DMS 273 (cell line): Measurements from ENCODE around the gene GFER.
"Not testable (repeated sequence)": the region's sequence is repeated elsewhere in the genome, so short reads cannot be mapped to it uniquely, and the experiment has no call there.

Experiments used
- DNase-seq: peaks from one replicate; lab custom pipeline; 2025; ENCODE audit not compliant: unreplicated experiment; lab: John Stamatoyannopoulos, UW

Gene GFER

DNA sequence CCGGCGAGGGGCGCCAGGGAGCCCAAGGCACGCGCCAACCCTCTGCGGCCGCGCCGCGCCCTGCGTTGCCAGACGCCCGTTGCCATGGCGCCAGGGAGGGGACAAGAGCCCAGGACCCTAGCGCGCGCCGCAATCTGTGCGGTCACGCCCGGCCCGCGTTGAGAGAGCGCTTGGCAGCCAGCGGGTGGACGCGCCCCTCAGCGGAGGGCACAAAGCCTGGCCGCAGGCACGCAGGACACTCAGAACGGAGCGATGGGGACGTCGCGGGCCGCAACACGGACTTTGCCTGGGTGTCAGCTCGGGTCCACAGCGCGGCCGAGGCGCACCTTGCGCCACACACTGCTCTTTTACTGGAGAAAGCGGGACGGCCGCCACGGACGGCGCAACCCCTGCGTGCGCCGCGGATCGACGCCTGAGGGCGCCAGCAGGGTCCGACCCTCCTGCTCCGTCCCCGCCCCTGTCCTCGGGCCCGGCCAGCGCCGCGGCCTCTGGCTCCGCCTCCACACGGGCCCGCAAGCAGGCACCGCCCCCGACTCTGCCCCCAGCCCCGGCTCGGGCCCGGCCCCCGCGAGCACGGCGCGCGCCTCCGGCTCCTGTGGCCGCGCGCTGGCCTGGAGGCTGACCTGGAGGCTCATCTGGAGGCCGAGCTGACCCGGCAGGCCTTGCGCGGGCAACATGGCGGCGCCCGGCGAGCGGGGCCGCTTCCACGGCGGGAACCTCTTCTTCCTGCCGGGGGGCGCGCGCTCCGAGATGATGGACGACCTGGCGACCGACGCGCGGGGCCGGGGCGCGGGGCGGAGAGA is at the start of gene GFER:
Gene GFER, plus strand, starts transcription at position 650 of the 803 bp plus-strand sequence. Its CDS starts 26 bp downstream, at position 676.
- DNase-seq = peak; percentile 97

DNA sequence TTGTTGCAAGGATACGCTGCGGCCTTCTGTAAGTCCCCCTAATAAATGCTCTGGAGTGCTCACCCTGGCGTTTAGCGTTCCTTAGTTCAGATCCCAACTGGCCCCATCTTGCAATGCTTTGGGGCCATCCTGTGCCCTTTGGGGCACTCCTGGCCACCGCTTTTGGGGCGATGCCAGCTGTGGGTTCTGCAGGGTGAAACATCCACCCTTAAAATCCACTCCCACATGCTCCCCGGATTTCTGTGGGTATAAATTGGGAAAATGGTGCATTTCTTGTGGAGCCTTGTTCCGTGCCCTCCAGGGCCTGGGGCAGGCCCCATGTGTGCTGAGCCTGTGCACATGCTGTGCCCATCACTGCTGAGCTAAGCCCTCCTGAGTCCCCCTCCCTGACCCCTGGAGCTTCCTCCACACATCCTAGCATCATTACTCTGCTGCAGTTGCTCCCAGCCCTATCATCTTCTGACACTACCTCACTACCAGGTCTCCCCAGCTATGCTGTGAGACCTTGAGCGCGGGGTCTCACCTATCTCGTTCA is 47.0 kb upstream of the GFER start:
- DNase-seq = no peak

DNA sequence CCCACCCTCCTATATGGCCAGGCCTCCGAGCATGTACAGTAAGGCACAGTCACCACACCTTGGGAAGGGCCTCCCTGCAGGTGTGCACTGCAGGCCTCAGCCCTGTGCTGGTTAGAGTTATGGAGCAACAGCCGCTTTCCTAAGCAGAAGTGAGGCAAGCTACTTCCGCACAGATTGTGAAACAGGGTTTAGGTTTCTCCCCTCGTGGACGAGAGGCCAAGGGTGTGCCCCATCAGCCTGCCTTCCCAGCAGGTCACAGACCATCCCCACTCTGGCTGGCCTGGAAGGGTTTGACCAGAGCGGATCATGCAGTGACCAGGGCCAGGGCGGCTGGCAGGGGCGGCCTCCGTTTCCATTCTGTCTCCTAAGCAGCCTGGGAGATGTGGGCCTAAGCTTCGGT is 45.7 kb upstream of the GFER start:
- no peak for DNase-seq

DNA sequence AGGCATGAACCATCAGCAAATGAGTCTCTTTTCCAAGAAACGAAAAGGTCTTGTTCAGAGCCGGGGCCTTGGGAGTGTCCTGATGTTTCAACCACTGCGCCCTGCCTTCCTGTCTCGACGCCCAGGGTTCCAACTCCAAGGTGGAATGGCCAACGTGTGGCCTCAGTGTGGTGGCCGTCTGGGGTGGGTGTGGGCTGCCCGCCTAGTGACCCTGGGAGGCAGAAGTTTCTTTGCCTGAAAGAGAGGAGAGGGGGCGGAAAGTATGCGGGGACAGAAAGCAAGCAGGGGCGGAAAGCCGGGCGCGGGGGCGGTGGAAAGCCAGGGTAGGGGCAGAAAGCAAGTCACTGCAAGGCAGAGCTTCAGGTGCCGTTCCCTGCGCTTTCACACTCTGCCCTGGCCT is 45.1 kb upstream of the GFER start:
- DNase-seq = no peak

DNA sequence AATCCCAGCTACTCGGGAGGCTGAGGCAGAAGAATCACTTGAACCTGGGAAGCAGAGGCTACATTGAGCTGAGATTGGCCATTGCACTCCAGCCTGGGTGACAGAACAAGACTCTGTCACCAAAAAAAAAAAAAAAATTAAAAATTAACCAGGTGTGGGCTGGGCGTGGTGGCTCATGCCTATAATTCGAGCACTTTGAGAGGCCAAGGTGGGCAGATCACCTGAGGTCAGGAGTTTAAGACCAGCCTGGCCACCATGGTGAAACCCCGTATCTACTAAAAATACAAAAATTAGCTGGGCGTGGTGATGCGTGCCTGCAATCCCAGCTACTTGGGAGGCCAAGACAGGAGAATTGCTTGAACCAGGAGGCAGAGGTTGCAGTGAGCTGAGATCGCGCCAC is 44.2 kb upstream of the GFER start:
- not testable (repeated sequence) for DNase-seq

DNA sequence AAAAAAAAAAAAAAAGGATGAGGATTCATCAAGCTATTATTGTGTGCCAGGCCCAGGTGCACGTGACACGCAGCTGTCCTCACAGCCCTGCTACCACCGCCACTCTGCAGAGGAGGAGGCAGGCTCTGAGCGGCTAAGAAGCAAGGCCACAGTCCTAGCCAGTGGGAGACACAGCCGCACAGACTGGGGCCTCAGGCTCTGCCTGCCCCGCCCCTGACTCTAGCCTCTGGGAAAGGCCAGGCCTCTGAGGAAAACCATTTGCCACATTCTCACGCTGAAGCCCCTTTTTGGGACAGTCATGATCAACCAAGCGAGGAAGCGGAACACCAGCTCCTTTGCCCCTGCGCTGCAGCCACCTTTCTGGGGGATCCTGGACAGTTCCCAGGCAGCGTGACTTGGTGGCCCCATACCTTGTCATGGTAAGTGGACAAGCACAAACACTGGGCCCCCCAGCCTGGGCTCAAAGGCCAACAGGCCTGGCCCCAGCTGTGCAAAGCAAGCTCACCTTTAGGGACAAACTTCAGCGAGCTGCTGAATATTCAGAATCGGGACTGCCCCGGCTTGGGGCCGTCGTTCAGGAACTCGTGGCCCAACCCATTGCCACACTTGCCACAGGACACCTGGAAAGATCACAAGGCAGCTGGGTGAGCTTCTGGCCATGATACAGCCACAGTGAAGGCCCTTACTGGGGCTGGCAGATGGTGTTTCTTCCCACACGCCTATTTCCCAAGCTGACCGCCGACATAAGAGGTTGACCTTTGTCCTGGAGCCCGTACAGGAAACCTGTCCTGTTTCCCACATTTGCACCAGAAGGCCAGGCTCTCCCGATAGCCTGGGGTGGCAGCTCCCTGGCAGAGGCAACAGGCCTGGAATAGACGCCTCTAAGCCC is 43.5 kb upstream of the GFER start:
- no peak for DNase-seq

DNA sequence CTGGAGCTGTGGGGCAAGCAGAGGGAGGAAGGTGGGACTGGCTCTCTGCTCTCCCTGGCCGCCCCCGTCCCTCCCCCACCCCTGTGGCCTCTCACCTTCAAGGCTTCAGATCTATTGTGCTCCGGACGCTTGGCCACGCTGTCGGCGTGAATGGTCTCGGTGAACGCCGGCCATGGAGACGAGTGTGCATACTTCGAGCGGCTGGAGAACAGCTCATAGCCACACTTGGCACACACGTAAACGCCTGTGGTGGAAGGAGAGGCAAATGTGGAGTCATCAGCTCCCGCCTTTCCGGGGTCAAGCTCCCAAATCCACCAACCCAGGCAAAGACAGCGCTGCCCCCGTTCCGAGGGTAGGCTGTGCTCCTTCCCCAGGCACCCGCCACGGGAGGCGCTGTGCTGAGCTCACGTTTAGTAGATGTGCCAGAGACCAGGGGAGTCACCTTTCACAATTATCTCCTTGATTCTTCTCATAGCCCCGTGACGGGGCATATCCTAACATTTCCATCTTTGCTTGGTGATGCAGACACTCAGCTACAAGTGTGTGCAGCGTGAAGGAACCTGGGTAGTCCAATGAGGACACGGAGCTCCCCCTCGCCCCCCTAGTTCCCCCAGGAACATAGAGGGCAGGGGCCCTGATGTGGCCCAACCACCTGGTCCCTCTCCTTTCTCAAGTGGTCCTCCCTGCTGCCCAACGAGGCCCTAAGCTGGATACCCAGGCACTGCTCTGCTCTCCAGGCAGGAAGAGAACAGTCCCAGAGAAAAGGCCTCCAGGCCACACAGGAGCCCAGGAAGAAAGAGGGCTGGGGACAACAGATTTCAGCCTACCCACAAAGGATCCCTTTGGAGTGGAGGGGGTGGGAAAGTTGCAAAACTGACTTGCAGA is 42.6 kb upstream of the GFER start:
- DNase-seq = no peak

DNA sequence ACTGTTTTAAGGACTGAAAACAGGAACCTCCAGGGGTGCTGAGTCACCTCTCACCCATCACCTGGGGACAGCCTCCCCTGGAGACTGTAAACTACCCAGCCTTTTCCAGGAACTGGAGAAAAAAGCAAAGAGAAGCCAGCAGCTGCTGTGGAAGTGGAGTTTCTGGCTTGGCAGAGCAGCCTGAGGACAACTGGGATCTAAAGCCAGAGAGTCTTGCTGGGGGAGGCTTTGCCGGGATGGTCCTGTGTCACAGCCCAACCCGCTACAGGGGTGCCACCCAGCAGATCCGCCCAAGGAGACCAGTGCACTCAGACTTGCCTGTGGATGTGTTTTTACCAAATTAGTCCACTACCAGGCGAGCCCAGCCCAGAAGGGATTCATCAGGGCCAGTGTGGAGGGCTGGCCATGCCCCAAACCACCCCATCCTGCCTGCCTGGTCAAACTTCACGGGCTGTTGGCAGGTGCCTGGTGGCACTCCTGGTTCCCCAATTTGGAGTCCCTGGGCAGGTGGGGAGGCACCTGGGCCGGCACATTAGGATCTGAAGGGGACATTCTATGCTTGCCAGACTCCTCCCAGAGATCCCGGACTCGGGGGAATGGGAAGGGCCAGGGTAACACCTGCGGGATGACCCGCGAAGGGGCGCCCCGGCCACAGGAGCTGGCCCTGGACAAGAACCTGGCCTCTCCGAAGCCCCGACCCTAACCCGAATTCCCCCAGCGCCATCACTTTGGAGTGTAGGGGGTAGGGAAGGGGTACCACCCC is 41.8 kb upstream of the GFER start:
- no peak for DNase-seq

DNA sequence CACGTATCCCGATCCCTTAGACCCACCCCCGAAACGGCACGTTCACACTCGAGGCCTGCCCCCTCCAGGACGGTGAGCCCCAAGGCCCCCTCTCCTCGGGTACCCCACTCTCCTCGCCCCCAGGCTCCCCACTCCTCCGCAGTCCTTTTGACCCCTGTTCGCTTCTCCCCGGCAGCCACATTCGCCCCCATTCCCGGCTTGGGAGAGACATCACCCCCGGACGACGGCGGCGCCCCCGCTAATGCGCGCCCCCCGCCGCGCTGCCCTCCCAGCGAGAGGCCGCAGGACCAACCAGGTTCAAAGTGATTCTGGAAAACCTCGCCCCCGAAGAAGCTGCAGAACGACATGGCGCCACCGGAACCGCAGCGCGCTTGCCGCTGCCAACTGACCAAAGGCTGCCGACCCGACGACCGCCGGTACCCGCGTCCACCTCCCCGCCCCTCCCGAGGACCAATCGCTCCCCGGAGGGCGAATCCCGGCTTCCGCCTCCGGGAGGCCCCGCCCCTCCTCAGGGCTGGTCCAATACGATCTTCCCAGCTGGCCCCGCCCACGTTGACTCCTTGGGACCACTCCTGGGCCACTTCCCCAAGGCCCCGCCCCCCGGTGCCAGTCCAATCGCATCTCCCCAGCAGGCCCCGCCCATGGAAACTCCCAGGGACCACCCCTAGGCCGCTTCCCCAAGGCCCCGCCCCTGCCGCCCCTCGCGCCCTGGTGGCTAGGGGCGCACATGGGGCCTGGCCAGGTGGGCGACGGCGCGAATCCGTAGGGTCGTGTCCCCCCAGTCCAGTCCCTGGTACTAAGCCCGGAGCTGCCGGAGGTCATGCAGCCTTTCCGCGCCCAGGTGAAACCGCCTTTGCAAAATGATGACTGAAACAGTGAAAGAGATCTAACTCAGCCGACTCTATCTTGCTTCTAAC is 40.9 kb upstream of the GFER start, which contains the start of gene MSRB1:
Gene MSRB1, minus strand, starts transcription at position 390 of the 917 bp plus-strand sequence. Its CDS starts 43 bp downstream, at position 347.
- DNase-seq = peak; percentile 100

DNA sequence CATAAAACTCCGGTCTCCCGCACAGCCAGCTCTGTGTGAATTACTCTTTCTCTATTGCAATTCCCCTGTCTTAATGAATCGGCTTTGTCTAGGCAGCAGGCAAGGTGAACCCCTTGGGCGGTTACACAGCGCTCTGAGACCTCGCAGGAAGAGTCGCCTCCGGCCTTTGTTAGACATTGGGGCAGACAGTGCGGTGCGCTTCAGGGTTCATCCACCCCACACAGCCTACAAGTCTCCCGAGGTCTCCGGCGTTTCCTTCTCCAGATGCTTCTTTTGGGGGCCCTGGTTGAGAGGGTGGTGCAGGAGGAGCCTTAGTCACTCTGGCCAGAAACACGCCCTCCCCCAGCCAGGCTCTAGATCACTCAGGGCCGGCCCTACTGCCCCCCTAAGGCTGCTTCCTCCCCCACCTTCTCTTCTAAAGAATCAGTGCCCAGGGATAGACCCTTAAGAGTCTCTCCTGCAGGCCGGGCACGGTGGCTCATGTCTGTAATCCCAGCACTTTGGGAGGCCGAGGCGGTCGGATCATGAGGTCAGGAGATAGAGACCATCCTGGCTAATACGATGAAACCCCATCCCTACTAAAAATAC is 39.3 kb upstream of the GFER start:
- no peak for DNase-seq

DNA sequence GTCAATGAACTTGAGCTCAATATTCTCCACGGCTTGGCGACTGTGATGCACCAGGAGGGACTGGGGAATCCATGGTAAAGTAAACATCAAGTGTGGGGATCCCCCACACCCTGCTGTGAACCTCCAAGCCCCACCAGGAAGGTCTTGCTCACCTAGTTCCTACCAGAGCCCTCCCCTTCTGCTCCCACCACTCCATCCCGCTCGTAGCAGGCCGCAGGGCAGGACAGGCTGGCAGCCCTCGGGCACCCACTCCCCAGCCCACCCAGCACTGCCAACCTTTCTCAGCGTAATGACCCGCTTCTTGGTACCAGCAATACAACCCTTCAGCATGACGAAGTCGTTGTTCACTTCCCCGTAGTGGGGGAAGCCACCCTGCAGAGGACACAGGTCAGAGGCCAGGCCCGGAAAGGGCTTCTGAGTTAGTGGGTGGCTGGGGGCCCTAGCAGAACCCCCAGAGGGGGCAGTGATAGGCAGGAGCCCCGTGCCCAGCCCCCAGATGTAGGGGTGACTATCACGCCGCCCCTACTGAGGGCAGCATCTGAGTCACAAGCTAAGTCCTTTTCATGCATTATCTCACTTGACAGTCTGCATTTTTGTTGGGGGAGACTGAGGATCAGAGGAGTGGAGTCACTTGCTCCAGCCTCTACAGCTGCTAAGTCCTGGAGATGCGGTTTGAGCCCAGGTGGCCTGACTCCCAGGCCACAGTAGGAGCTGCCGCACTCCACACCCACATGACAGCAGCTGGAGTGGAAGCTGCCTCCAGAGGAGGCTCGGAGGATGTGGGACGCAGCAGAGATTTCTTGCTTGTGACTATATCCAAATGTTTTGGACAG is 38.2 kb upstream of the GFER start:
- DNase-seq = no peak

DNA sequence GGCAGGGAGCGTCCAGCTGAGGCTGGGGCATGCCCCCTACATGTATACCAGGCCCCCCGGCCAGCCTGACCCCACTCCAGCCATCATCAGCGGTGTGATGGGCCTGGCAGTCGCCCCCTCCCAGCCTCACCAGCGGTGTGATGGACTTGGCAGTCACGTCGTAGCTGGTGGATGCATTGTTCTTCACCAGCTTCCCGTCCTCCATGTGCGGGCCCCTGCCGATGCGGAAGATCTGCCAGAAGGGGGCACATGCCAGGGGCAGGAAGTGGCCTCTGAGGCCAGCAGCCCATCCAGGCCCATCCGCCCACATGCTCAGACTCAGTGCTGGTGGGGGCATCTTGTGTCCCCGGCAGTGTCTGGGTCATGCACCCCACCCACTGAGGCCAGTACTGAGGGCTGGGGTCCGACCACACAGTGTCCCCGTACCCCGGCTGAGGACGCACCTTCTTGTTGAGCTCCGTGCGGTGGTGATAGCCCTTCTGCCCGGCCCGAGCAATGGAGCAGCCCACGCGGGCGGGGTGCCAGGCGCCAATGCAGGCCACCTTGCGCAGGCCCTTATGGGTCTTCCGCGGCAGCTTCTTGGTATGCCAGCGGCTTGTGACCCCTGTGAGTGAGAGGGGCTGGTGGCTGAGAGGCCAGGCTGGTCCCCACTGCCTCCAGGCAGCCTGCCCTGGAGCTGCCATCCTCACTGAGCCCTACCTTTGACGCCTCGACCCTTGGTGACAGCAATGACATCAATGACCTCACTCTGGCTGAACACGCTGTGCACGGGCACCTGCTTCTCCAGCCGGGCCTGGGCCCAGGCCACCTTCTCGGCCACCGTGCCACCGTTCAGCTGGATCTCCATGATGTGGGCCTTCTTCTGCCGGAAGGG is 37.3 kb upstream of the GFER start:
- DNase-seq = no peak

DNA sequence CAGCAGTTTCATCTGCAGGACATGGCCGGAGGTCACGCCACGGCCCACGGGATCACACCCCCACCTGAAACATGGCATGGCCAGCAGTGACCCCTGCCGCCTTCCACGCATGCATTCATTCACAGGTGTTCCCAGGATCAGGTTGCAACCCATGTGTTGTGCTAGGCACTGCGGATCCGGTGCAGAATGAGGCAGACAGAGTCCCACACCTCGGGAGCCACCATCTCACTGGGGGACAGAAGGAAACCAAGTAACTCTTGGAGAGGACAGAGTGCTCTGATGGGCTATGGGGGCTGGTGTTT is 36.7 kb upstream of the GFER start:
- DNase-seq = no peak

DNA sequence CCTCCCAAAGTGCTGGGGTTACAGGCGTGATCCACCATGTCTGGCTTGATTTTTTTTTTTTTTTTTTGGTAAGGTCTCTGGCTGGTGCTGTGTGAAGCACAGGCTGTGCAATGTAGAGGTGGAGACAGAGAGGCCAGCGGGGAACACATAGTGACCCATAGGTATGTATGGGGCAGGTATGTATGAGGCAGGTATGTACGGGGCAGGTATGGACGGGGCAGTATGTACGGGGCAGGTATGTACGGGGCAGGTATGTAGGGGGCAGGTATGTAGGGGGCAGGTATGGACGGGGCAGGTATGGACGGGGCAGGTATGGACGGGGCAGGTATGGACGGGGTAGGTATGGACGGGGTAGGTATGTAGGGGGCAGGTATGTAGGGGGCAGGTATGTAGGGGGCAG is 34.5 kb upstream of the GFER start:
- DNase-seq = no peak

DNA sequence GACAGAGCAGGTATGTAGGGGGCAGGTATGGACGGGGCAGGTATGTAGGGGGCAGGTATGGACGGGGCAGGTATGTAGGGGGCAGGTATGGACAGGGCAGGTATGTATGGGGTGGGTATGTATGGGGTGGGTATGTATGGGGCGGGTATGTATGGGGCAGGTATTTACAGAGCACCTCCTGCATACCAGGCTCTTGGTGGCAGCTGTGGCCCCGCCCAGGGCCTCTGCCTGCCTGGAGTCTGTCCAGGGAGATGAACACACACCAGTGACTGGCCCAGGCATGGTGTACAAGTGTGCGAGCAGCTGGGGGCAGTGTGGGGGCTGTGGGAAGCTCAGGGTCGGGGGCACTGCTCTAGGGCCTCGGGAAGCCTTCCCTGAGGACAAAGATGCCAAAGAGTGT is 33.9 kb upstream of the GFER start:
- DNase-seq = peak; percentile 45

DNA sequence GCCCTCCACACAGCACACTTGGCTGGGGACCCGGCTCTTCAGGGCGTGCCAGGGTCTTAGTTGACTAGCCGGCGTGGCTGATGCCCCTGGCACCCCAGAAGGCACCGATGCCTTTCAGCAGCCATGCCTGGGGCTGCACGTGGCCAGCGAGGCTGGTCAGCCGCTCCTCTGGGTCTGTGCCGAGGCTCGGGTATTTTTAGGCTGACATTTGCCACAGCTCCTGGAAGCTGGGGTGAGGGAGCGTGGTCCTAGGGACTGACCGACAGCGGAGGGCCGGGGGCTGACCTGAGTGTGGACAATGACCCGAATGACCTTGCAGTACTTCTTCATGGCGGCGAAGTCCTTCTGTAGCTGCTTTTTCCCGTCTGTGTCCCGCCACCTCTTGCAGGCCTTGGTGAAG is 33.4 kb upstream of the GFER start:
- DNase-seq = no peak

DNA sequence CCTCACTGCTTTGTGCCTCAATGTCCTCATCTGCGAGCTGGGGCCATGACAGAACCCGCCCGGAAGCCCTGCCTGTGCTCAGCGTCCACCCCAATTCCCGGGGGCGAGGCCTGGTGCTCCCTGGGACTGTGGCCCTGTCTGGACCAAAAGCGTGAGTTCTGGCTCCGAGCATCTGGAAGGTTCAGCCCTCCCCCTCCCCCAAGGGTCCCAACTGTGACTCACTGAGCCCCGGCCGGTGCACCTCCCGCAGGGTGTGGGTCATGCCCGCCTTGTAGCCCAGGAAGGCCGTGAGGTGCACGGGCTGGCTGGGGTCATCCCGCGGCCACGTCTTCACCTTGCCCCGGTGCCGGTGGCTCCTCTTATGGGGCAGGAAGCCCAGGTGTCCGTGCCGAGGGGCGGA is 30.3 kb upstream of the GFER start:
- no peak for DNase-seq
